Measurements from ENCODE around the gene MT1X.

- TF ChIP-seq CTCF (optimal IDR thresholded peaks at IDR 0.05 in 1 of 3, IDR thresholded peaks at IDR 0.05 in 1 of 3, conservative IDR thresholded peaks at IDR 0.05 in 1 of 3; ENCODE audit: extremely low read depth in 1 of 3, insufficient read depth in 2 of 3, low read length in 3 of 3) (no peak), EZH2 (IDR thresholded peaks at IDR 0.05; ENCODE audit: low read length) (no peak)
Measured at GRCh38 chr16:56651586-56651985, 30.7 kb upstream of the MT1X start, which contains the start of gene MT1B.
